Measurements from ENCODE around the gene PAPOLB. TPM values are rescaled to one million over a fixed set of nuclear protein-coding genes. Genes with fewer than 3 reads are reported as not detected.

PAPOLB gene
- total RNA-seq, 1 experiment from 2014 or later = under 0.01 TPM

DNA sequence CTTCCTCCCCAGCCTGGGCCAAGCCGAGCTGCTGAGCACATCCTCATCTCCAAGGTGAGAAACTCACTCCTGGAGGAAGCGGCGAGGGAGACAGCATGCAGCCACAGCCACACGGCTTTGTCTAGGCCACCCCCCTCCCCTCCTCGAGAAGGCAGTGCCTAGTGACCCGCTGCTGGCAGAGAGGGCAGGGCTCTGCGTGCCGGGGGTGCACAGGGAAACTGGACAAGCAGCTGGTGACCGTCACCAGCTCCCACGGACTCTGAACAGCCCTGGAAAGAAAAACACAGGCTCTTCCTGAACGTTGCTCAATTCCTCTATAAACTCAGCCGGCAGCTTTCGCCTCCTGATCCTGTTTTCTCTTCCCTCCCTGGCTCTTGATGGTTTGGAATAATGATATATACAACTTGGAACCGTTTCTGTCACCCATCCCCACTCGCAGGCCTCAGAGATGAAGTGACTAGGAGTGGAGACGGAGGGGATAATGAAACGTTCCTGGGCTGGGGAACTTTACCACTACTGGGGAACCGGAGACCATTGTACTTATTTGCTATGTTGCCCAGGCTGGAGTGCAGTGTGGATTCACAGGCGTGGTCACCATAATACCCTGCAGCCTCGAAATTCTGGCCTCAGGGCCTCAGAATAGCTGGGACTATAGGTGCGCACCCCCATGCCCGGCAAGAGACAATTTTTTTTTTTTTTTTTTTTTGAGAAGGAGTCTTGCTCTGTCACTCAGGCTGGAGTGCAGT, 19.3 kb downstream of the PAPOLB start:
- no peak for DNase-seq (ENCODE audit: low read depth)

DNA sequence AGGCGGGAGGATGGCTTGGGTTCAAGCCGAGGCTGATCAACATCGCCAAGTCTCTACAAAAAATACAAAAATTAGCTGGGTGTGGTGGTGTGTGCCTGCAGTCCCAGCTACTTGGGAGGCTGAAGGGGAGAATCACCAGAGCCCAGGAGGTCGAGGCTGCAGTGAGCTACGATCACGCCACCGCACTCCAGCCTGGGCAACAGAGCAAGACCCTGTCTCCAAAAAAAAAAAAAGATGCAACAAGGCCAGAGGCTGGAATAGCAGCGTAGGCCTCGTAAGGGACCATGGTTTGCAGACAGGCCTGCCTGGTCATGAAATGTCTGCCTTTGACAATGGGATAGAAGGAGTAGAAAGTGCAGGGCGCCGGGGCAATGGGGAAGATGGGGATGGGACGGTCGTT, 20.0 kb downstream of the PAPOLB start:
- DNase-seq (ENCODE audit: low read depth) = no peak

DNA sequence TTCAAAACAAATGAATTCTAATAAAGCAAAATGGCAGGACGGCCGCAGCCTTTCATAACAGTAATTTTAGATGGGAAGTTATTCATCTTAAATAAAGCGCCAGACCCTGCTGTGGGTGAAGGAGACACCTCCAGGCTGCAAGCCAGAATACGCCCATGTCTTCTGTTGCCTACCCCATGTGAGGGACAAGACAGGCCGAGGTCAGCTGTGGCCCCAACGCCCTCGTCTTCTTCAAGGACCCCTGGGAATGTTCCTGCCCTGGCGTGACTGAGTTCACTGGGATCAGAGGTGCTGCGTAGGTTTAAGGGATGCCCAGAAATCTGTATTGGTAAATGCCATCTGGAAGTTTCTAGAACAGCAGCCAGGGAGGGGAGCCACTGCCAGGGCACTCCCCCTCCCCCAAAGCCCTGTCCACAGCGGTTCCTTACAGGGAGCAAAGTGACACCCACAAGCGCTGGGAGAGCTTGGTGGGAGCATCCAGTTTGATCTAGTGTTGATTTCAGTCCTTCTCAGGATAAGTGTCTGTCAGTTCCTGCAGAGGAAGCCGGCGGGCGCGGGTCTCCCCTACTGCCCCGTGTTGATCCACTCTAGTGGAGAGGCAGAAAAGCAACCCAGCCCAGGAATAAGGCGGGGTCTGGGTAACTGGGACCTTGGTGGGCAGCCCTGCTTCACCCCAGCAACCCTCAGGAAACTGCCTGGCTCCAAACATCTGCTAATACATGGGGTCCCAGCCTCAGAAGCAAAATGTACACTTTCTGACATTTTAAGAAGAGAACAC, 20.6 kb downstream of the PAPOLB start:
- no peak for DNase-seq (ENCODE audit: low read depth)

DNA sequence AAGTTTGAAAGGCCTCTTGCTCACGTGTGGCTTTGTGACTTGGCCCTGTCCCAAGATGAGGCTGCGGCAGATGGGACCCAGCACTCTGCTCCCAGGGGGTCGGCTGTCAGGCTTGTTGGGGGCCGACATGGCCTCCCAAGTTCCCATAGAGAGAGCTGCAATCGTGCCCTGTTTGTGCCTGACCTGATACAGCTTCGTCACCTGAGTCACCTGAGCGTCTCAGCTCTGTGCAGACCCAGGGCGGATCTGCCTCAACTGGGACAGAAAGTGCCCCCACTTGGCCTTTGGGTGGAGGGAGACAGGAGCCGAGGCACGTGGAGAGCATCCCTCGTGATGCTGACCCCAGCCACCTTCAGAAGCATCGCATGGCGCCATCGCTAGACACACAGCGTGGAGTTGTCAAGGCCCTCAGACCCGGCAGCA, 21.7 kb downstream of the PAPOLB start:
- DNase-seq (ENCODE audit: low read depth) = no peak

DNA sequence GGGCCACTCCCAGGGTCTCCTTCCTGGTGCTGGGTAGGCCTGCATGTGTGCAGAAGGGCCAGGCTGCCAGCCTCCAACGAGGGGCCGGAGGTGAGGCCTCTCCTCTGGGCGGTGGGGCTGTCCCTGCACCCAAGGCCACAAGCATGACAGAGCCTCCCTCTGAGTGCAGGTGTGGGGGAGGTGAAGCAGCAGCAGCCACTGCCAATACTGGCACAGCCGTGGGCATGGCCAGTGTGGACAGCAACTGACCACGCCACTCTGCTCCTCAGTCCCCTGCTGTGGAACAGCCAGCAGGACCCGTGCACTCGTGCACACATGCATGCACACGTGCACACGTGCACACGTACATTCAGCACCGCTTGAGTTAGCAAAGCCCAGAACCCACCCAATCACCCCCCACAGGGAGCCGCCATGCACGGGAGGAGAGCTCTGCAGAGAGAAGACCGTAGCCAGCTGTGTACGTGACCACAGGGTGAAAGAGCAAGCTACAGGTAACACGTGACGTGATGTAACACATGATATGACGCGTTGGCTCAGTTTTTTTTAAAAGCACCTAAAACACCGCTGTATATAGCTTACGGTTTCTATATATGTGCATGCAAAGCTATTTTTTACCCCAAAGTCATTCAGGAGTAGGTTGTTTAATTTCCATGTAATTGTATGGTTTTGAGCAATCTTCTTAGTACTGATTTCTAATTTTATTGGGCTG, 23.1 kb downstream of the PAPOLB start:
- DNase-seq (ENCODE audit: low read depth) = no peak

DNA sequence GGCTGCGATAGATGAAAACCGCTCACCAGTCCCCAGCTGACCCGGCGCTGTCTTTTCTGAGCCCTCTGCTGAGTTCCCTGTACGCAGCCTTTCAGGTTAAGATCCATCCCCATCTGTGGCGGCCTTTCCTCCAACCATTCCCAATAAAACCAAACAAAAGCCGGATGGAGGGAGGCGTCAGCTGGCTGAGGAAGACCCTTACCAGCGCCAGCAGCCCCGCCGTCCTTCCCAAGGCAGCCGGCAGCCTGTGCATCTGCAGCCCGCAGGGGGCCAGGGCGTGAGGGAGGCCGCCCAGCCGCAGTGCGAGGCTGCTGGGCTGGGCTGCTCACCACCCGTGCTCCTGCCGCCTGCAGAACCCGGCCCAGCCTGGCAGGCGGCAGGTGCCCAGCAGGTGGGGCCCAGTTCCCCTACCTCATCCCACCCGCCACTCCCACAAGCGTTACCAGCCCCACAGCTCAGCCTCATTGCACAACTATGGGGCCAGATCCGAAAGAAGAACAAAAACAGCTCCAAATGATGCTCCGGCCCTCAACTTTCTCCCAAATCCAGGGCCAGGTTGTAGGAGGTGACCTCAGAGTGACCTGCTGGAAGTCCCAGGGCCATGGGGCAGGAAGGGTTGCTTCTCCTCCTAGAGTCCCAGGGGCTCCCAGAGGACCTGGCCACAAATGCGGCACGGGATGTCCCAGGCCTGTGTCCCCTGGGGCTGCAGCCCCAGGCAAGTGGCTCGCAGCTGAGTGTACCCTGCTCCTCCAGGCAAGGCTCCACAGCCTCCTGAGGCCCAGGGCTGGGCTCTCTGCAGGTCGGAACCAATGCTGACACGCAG, 23.8 kb downstream of the PAPOLB start:
- DNase-seq (ENCODE audit: low read depth) = no peak

DNA sequence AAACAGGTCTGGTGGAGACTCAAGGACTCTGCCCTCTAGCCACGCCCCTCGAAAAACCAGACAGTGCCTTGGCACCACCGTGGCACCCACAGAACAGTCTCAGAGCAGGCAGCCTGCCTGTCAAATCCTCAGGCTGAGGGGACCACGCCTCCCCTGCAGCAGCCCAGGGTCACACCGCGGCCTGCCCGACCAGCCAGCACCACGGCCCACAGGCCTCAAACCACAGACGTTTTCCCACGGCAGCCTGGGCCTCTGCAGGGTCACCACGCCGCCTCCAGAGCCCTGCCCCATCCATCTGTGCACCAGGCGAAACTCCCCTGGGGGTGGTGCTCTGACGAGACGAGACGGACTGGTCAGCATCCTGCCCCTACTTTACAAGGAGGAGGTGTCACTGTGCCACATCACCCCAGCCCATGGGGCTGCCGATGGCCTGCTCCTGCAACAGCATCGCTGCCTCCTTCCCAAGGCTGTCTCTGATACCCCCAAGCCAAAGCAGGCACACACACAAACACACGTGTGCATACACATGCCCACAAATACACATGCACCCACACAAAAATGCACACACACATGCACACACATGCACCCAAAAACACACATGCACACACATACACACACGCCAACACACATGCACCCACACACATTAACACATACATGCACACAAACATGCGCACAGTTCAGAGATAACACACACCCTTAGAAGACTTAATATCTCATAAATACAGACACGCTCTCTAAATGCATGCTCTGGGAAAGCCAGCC, 24.6 kb downstream of the PAPOLB start:
- DNase-seq (ENCODE audit: low read depth) = no peak

DNA sequence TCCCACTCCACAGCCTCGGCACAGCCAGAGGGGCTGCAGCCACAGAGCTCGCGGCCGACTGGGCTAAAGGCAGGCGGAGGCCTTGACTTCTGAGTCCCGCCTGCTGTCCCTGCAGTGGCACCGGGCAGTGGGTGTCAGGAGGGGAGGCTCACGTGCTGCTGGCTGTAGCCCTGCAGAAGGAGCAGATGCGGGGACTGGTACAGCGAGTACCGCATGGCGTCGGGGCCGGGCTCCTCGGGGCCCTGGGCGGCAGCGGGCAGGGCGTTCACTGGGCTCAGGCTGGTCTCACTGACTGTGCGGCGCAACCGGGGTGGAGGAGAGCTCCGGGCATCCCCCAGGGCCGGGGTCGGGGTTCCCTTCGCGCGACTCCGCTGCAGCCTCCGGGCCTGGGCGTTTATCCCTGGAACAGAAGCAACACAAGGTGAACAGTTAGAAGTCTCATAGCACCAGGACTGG, 25.6 kb downstream of the PAPOLB start:
- DNase-seq (ENCODE audit: low read depth) = no peak

DNA sequence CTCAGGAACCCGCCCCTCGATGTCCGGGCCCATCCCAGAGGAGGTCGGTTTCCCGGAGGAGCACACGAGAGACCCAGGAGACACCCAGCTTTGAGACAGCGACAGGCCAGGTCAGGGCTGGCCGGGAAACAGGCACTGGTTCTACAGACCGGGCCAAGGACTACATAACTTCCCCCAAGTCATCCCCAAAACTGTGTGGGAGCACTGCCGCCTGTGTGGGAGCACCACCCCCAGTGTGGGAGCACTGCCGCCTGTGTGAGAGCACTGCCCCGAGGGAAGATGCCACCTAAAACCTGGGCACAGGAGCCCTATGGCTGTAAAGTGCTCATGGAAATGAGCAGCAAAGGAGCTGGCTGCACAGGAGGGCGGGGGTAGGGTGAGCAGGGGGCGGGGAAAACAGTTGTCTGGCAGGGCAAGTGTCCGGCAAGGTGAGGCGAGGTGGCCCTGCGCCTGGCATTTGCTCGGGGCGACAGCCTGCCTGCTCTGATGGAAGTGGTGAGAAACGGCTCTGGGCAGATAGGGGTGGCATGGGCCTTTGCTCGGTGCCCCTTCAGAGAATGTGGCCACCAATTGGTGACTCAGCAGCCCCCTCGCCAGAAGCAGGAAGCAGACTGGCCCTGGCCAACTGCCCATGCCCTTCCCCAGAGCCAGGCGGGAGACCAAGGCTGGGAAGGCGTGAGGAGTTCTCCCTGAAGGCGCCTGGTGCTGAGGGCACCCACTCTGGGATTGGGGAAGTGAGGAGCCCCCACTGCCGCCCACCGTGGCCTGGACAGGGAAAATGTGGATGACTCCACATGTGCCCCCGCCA, 26.2 kb downstream of the PAPOLB start:
- DNase-seq (ENCODE audit: low read depth) = no peak

DNA sequence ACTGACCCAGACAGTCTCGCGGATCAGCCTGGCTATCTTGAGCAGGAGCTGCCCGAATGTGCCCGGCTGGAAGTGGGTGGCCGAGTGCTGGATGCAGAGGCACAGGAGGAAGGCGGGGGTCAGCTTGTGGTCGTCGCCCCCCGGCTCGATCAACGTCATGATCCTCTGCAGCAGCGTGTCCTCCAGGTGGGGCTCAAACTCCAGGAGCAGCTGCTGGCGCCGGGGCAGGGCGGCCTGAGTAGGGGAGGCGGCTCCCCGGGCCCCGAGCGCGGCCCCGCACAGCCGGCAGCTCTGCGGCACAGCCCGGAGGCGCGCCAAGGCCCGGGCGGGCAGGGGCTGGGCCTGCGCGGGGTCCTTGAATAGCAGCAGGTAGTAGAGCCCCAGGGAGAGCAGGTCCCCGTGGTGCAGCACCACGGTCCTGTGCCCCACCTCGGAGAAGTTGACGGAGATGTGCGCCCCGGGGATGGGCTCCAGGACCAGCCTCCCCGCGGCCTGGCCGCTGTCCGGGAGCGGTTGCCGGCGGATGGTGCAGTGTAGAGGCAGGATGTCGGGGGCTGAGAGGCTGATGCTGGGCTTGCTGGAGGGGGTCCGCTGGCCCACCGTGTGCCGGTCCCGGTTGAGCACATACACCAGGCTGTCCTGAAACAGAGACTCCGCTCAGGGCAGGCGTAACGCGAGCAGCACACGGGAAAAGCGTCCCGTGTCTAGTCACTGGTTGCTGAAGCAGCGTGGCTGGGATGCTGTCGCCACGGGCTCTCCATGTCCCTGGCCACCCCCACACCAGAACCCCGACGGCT, 27.0 kb downstream of the PAPOLB start:
- no peak for DNase-seq (ENCODE audit: low read depth)

DNA sequence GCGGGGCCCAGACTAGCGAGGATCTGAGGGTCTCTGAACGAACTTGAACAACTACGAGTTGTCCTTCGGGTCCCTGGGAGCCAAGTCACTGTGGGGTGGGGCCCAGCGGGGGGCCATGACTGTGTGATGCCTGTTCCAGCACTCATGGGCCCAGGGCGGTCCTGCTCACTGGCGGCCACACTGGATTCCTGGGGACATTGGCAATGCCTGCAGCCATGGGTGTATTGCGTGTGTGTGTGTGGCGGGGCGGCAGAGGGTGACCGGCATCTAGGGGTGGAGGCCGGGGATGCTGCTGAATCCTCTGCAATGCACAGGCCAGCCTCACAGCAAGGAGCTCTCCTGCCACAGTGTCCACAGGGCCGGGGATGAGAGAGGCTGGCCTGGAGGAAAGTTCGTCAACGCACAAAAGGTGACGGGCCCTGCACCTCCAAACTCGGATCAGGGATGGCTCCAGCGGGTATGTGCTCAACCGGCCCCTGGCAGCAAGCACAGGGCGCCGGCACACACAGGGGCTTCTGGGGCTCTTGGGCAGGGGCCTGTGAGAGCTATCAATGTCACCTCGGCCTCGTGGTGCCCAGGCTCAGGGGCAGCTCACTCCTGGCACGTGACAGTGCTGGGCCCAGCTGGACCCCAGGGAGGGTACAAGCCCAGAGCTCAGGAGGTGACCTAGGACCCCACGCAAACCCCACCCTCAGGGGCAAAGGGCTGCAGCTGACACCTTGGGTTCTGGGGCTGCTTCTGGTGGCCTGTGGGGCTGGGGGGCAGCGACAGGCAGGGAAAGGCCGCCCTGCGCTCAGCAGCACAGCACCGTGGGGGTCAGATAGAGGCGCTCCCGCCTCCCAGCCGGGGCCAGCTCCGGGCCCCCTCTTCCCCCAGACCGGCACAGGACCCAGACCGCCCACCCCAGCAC, 27.9 kb downstream of the PAPOLB start:
- no peak for DNase-seq (ENCODE audit: low read depth)

DNA sequence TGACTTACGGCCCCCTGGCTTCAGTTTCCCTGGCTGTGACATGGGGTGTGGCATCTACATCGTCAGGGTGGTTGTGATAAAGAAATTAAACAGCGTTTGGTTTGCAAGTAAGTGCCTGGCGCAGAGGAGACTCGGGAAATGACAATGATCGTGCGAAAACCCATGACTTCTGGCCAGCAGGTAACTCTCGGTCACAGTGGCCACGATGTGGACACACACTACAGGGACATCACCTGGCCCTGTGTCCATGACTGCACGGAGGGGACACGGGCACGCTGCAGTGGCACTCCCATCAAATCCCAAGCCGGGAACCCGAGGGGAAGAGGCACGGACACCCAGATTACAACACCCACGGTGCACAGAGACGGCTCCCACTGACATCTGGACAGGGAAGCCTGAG, 28.7 kb downstream of the PAPOLB start:
- no peak for DNase-seq (ENCODE audit: low read depth)

DNA sequence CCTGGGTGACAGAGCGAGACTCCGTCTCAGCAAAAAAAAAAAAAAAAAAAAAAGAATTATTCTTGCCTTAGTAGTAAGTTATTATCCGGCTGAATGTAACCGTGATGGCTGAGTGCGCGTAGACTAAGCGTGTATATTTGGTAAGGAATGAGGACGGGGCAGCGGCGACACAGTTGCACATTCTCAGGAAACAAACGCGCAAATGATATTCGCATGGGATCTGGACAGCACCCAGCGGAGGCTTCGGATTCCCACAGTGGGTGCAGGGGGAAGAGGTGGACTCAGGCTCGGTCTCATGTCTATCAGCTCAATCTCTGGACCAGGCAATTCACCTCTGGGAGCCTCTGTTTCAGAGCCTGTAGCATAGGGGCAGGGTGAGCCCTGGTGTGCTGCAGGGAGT, 29.1 kb downstream of the PAPOLB start:
- DNase-seq (ENCODE audit: low read depth) = no peak

DNA sequence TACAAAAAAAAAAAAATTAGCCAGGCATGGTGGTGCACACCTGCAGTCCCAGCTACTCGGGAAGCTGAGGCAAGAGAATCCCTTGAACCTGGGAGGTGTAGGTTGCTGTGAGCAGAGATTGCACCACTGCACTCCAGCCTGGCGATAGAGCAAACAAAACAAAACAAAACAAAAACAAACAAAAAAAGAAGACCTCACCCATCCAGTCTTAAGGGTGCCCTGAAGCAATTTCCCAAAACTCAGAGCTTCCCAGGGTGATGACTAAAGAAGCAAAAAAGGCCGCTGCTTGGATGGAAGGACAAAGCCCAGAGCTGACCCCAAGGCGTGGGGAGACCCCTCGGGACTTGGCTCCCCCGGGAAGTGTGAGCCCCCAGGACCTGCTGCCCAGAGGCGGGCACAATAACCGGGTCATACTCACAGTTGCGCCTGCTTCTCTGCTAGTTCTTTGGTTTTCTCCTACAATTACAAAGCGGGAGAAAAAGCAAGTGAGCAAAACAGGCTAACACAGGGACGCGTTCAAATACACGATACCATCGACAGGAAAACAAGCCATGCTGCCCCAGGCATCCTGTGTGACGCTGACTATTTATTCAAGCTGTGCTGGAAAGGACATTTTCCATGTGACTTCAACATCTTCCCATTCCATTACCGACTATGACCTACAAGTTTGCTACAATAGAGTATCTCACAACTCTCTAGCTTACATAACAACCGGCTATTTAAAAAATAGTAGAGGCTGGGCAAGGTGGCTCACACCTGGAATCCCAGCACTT, 29.9 kb downstream of the PAPOLB start:
- no peak for DNase-seq (ENCODE audit: low read depth)

DNA sequence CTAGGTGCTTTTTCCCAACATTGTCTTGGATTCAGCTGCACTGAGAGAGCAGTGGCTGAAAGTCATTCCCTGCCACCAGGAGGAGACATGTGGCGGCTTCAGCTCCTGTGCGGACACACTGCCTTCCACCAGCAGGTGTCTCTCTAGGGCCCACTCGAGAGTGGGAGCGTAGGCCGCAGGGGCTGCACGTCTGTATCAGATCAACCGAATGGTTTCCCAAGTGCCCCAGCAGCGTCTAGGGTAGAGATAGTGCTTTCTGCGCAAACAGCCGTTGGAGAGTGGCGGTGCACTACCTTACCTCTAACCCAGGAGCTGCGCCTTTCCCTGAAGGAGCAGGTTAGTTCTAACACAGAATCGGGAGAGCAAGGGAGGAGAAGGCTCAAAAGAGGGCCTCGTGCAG, 31.7 kb downstream of the PAPOLB start:
- peak; percentile 10 for DNase-seq (ENCODE audit: low read depth)

DNA sequence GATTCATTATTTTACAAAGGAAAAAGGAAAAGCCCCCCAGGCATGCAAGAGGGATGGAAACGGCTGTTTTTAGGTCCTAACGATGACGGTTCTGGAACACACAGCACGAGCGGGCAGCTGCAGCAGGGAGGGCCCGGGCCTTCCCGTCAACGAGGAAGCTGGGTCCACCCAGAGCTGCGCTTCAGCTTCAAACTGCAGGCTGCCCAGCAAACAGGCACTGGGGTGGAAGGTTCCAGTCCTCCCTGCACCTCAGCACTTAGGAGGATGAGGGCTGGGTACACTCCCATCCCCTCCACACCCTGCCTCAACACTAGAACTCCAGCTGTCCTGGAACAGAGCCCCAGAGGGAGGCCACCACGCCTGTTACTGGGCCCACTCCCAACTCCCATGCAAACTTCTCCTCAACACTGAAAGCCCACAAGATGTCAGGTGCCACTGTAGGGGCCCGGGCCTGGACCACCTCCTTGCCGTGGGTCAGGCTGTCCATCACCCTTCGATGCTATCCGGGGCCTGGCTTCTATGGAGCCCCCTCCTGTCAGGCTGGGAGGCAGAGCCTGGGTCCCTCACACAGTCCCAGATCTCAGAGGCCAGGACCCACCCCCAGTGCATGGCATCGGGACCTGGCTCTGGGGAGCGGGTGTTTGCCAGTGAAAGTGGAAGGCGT, 33.0 kb downstream of the PAPOLB start:
- no peak for DNase-seq (ENCODE audit: low read depth)

DNA sequence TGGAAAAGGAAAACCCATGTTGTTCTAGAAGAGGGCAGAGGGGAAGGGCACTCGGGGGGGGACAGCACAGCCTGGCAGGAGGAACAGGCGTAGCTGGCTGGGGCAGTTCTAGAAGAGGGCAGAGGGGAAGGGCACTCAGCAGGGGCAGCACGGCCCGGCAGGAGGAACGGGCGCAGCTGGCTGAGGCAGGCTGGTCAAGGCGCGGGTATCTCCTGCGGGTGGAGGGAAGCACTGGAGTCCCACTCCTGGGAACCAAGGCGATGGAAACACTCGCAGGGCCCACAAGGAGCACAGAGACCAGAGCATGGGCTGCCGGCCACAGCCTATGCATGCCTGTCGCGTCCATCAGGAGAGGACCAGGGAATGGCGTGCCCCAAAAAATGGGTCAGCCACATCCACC, 36.7 kb downstream of the PAPOLB start:
- DNase-seq (ENCODE audit: low read depth) = no peak
